Stomach (tissue), 9 donors: ENCODE measurements around the gene CPVL. TPM values are rescaled to one million over a fixed set of nuclear protein-coding genes. Genes with fewer than 3 reads are reported as not detected.
"Not testable (repeated sequence)": the region's sequence is repeated elsewhere in the genome, so short reads cannot be mapped to it uniquely, and the experiment has no call there.

ENCODE experiments used
- DNase-seq, 2 donors: peaks; one replicate each; pipeline versions ENCODE4 v3.0.0 to v3.0.0-alpha.2; 2013 to 2019
- H3K27ac ChIP-seq, 5 donors: fragments of 200-600 bp in 4 of 5; sonication (generic) in 4 of 5; one replicate each; pipeline ENCODE4 v1.5.1; 2013 to 2019; ENCODE audit warnings: mild to moderate bottlenecking in 1 of 5, moderate library complexity in 1 of 5
- H3K27me3 ChIP-seq, 3 donors: fragments of 200-600 bp; sonication (generic); one replicate each; pipeline ENCODE4 v1.5.1; 2017 to 2019; ENCODE audit warnings: mixed run types in 1 of 3
- H3K36me3 ChIP-seq, 4 donors: fragments of 200-600 bp; sonication (generic); 1 replicate in 3 of 4; 2 replicates in 1 of 4; pipeline ENCODE4 v1.5.1; 2016 to 2019
- H3K4me1 ChIP-seq, 4 donors: fragments of 200-600 bp; sonication (generic); one replicate each; pipeline ENCODE4 v1.5.1; 2016 to 2019
- H3K4me3 ChIP-seq, 4 donors: fragments of 200-600 bp; sonication (generic) in 3 of 4; one replicate each; pipeline ENCODE4 v1.5.1; 2016 to 2019; ENCODE audit warnings: mild to moderate bottlenecking in 1 of 4
- H3K9me3 ChIP-seq, 4 donors: fragments of 200-600 bp; sonication (generic); one replicate each; pipeline ENCODE4 v1.5.1; 2016 to 2019
- EP300 ChIP-seq: sonication (generic); formaldehyde crosslinking; IDR thresholded peaks from one replicate; pipeline ENCODE4 v1.6.1; 2017; ENCODE audit warnings: antibody characterized with exemption
- POLR2A ChIP-seq, 4 donors: fragments of 450-650 bp; IDR thresholded peaks; one replicate each; pipeline ENCODE4 v1.6.1; 2016; ENCODE audit warnings: antibody characterized with exemption in 4 of 4, control low read depth in 2 of 4, mild to moderate bottlenecking in 1 of 4, moderate library complexity in 1 of 4
- POLR2AphosphoS5 ChIP-seq, 3 donors: sonication (generic); formaldehyde crosslinking; IDR thresholded peaks; one replicate each; pipeline ENCODE4 v1.6.1; 2016; ENCODE audit warnings: antibody characterized with exemption in 3 of 3
- WGBS, 5 donors: extraction: QIAGEN DNeasy Blood & Tissue Kit in 3 of 5; methylation state at CpG; one replicate each; pipeline versions ENCODE4 v1.1.5 to v1.1.7; 2013 to 2018; 5-methylcytosine and 5-hydroxymethylcytosine counted together
- intact Hi-C: fragments of 100-400 bp; cut with DNase I; formaldehyde crosslinking; loops from one replicate; pipeline ENCODE4 v1.15.1; 2023; ENCODE audit warnings: low total_unique reads
- polyA plus RNA-seq, 3 donors: library from polyadenylated mRNA; stranded (reverse); fragments of 200-250 nt; gene quantifications; one replicate each; pipeline ENCODE4 v1.2.3, GENCODE V29; 2013
- total RNA-seq, 5 donors: library from RNA; depleted of rRNA; stranded (reverse); fragments of >200 nt; gene quantifications; one replicate each; pipeline versions ENCODE4 v1.1.0 to v1.2.3, GENCODE V29; 2014 to 2016
- TF ChIP-seq, protein P1 (sequence below), 7 experiments: fragments of 450-650 bp in 4 of 7; fragments of 200-600 bp in 3 of 7; sonication (generic) in 3 of 7; IDR thresholded peaks; one replicate each; pipeline ENCODE4 v1.5.1; 2016 to 2019; ENCODE audit warnings: antibody characterized with exemption in 7 of 7, control low read depth in 2 of 7, mild to moderate bottlenecking in 1 of 7
- donor health status: healthy with polysubstance abuse.
- donor health status: Bipolar disorder and iron deficiency.
- donor health status: healthy.

The CPVL gene
- total and polyA plus RNA-seq, 8 donors, result 4.1 to 24.3 (median 17.5) TPM; not detected in 3

DNA sequence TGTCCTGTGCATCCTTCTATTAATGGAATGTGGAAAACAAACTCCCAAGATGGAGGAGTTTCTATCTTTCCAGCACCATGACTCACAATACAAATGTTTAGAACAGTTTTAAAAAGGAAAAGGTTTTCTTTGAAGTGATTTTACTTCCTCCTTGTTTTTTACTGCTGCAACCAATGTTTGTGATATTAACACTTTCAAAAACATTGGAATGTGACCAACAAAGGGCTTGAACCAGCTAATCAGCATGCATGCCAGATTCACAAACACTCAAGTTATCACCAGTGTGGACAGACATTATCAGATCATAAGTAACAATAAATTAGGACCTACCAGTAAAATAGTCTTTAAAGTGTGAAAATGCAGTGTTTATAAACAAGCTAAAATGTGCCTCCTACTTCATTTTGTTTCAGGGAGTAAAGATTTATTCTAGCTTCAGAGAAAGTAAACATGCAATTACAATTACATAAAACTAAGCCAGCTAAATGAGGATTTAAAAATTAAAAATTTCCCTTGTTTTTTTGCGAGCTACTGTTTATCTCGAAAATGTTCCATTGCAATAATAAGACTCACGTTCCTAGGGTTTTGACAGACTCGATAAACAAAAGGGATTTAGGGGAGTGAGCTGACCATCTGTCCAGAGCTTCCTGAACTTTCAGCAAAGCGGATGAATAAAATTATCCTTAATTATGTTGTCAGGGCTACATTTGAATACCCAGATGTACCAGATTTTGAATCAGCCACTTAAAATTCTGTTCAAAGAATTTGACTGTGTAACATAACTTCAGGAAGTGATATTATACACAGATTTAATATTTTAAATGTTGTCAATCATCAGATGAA is 29.8 kb downstream of the CPVL start:
- Histone ChIP-seq H3K36me3 (no peaks in the 10 kb centered on the region), H3K4me3 (no peak overlapping the region), H3K27me3 (peaks cover 0 to 11% (median 0%) of the 10 kb centered on the region in 3 donors), H3K4me1 (peaks cover 3 to 30% (median 13%) of the 10 kb centered on the region in 4 donors), H3K9me3 (no peaks in the 10 kb centered on the region), H3K27ac (peak overlapping the region in 1 of 5 donors; percentile 42)
- DNase-seq, result peak in 1 of 2 donors; percentile 39
- 35 to 47% (median 39%) methylated on average over 5 of the region's 5 CpGs for WGBS, 5 donors
- intact Hi-C loops, result no loop called here
- TF ChIP-seq EP300, result no peak
- TF ChIP-seq, protein P1, sequence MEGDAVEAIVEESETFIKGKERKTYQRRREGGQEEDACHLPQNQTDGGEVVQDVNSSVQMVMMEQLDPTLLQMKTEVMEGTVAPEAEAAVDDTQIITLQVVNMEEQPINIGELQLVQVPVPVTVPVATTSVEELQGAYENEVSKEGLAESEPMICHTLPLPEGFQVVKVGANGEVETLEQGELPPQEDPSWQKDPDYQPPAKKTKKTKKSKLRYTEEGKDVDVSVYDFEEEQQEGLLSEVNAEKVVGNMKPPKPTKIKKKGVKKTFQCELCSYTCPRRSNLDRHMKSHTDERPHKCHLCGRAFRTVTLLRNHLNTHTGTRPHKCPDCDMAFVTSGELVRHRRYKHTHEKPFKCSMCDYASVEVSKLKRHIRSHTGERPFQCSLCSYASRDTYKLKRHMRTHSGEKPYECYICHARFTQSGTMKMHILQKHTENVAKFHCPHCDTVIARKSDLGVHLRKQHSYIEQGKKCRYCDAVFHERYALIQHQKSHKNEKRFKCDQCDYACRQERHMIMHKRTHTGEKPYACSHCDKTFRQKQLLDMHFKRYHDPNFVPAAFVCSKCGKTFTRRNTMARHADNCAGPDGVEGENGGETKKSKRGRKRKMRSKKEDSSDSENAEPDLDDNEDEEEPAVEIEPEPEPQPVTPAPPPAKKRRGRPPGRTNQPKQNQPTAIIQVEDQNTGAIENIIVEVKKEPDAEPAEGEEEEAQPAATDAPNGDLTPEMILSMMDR (IDR thresholded peaks at IDR 0.05), result no peak
- no peak for TF ChIP-seq POLR2AphosphoS5 (IDR thresholded peaks at IDR 0.05)
- no peak for TF ChIP-seq POLR2A (IDR thresholded peaks at IDR 0.05)

DNA sequence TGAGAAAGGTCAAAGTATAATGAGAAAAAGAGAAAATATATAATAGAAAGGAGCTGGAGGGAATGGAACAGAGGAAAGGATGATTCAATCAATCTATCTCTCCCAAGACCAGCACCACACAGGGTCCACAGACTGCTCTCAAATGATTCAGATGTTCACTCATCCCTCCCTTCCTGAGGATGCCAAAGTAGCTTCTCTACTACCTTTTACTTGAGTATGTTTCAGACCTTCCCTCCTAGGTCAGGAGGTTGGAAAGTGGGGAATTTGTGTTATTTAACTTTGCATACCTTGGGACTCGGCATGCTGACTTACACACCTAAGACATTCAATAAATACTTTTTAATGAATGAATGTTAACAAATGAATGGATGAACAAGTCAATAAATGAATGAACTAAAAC is 30.6 kb downstream of the CPVL start:
- Histone ChIP-seq H3K9me3 (no peaks in the 10 kb centered on the region), H3K36me3 (no peaks in the 10 kb centered on the region), H3K27me3 (peaks cover 0 to 11% (median 0%) of the 10 kb centered on the region in 3 donors), H3K4me3 (no peak overlapping the region), H3K27ac (peak overlapping the region in 1 of 5 donors; percentile 7), H3K4me1 (peaks cover 3 to 30% (median 13%) of the 10 kb centered on the region in 4 donors)
- 54 to 67% (median 56%) methylated on average over 1 of the region's 1 CpG for WGBS, 5 donors
- TF ChIP-seq EP300, result no peak
- TF ChIP-seq, protein P1 (IDR thresholded peaks at IDR 0.05), result no peak
- TF ChIP-seq POLR2A (IDR thresholded peaks at IDR 0.05), result no peak
- no peak for TF ChIP-seq POLR2AphosphoS5 (IDR thresholded peaks at IDR 0.05)
- intact Hi-C loops, result no loop called here
- DNase-seq, result no peak

DNA sequence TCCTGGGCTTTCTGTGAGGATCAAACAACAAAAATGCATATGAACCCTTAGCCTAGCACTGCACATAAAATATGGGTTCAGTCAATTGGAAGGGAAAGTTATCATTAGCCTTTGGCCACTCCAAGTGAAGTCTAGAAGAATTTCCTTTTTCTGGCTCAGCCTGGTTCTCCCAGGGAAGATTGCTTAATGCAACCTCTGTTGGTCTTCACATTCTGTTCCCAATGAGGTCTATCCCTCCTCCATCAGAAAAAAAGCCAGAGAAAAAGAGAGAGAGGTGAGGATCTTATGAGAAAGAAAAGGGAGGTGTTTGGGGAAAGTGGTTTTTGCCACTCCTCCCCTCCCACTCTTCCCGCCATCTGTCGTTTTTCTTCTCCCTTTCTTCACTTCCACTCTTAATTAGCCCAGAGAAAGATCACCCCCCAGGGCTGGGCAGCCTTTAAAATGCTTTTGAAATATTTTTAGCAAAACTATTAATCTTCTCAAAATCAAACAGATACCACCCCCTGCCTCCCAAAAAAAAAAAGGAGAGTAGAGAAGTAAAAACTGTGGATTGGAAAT is 31.1 kb downstream of the CPVL start:
- Histone ChIP-seq H3K4me1 (peaks cover 3 to 30% (median 13%) of the 10 kb centered on the region in 4 donors), H3K27me3 (peaks cover 0 to 11% (median 0%) of the 10 kb centered on the region in 3 donors), H3K36me3 (no peaks in the 10 kb centered on the region), H3K9me3 (no peaks in the 10 kb centered on the region), H3K4me3 (no peak overlapping the region), H3K27ac (no peak overlapping the region)
- 75 to 83% (median 78%) methylated on average over 2 of the region's 2 CpGs for WGBS, 5 donors
- intact Hi-C loops, result no loop called here
- no peak for DNase-seq
- peak in 1 of 3 donors; percentile 3 for TF ChIP-seq POLR2AphosphoS5 (IDR thresholded peaks at IDR 0.05)
- no peak for TF ChIP-seq EP300
- TF ChIP-seq, protein P1 (IDR thresholded peaks at IDR 0.05), result no peak
- TF ChIP-seq POLR2A (IDR thresholded peaks at IDR 0.05), result no peak

DNA sequence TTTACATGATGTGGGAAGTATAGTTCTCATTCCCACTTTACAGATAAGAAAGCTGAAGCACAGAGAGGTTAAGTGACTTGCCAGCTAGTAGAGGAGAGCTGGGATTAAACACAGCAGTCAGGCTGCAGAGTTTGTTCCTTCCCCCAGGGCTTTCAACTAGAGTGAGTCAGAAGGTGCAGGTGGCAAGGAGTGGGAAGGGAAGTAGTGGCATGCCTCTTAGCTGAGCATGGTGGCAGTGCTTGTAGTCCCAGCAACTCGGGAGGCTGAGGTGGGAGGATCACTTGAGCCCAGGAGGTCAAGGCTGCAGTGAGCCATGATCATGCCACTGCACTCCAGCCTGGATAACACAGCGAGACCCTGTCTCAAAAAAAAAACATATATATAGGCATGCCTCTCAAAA is 32.1 kb downstream of the CPVL start:
- peaks cover 0 to 11% (median 0%) of the 10 kb centered on the region in 3 donors for H3K27me3 ChIP-seq
- not testable (repeated sequence) for DNase-seq, H3K36me3 ChIP-seq, H3K27ac ChIP-seq, H3K9me3 ChIP-seq, H3K4me3 ChIP-seq
- WGBS, 5 donors, result 53 to 84% (median 74%) methylated on average over 2 of the region's 2 CpGs
- peaks cover 3 to 30% (median 13%) of the 10 kb centered on the region in 4 donors for H3K4me1 ChIP-seq
- intact Hi-C loops, result loop anchor here (5.0 kb wide), 1 partner anchor 293 kb away; no protein-coding TSS in a partner anchor
